Kidney epithelial cell (primary cell): ENCODE measurements around the gene ZNF778. TPM values are rescaled to one million over a fixed set of nuclear protein-coding genes. Genes with fewer than 3 reads are reported as not detected.
A peak's percentile ranks its signal among the peaks of the same experiment; 100 is the strongest.
"Not testable (repeated sequence)": the region's sequence is repeated elsewhere in the genome, so short reads cannot be mapped to it uniquely, and the experiment has no call there.

Experiments used
- DNase-seq: peaks from one replicate; pipeline ENCODE4 v3.0.0-alpha.2; 2010; ENCODE audit warnings: low read depth
- H3K27me3 ChIP-seq: 2 replicates; pipeline ENCODE4 v1.6.0; 2011; ENCODE audit warnings: low read length; ENCODE audit not compliant: control insufficient read depth, insufficient read depth
- H3K36me3 ChIP-seq: 2 replicates; pipeline ENCODE4 v1.5.1; 2011; ENCODE audit warnings: low read length; ENCODE audit not compliant: control insufficient read depth, insufficient read depth
- H3K4me3 ChIP-seq: 2 replicates; pipeline ENCODE4 v1.5.1; 2011; ENCODE audit warnings: low read depth, mild to moderate bottlenecking, control low read depth, low read length
- CTCF ChIP-seq: IDR thresholded peaks from 2 replicates; pipeline ENCODE4 v1.5.1; 2011; ENCODE audit warnings: mild to moderate bottlenecking, moderate library complexity, low read length, control low read depth, inconsistent platforms; ENCODE audit not compliant: insufficient read depth, poor library complexity, severe bottlenecking
- total RNA-seq: library from RNA; depleted of rRNA; stranded (reverse); fragments of >200 nt; gene quantifications from 2 replicates; pipeline ENCODE4 v1.2.3, GENCODE V29; 2015

ZNF778 gene
- total RNA-seq, 1 donor from 2014 or later = 17.7 TPM

GRCh38 chr16:89246903-89247733, 29.6 kb downstream of the ZNF778 start:
- TF ChIP-seq CTCF = no peak
- no peak for DNase-seq
- H3K27me3 ChIP-seq = no peaks in the 10 kb centered on the region
- H3K4me3 ChIP-seq = peak overlapping the region; percentile 52
- H3K36me3 ChIP-seq = no peaks in the 10 kb centered on the region

- H3K4me3 ChIP-seq = peak overlapping the region; percentile 52
- not testable (repeated sequence) for DNase-seq, H3K36me3 ChIP-seq, H3K27me3 ChIP-seq
These were observed 30.2 kb downstream of the ZNF778 start for GRCh38 chr16:89247734-89248075.

GRCh38 chr16:89248196-89248982, 30.9 kb downstream of the ZNF778 start:
- no peaks in the 10 kb centered on the region for H3K27me3 ChIP-seq
- no peaks in the 10 kb centered on the region for H3K36me3 ChIP-seq
- H3K4me3 ChIP-seq = peak overlapping the region; percentile 52
- no peak for DNase-seq
- TF ChIP-seq CTCF = no peak

- H3K4me3 ChIP-seq = no peak overlapping the region
- H3K27me3 ChIP-seq = peaks cover 9% of the 10 kb centered on the region
- no peak for TF ChIP-seq CTCF
- no peaks in the 10 kb centered on the region for H3K36me3 ChIP-seq
- no peak for DNase-seq
These were observed 36.2 kb downstream of the ZNF778 start for GRCh38 chr16:89253548-89254287.

DNA sequence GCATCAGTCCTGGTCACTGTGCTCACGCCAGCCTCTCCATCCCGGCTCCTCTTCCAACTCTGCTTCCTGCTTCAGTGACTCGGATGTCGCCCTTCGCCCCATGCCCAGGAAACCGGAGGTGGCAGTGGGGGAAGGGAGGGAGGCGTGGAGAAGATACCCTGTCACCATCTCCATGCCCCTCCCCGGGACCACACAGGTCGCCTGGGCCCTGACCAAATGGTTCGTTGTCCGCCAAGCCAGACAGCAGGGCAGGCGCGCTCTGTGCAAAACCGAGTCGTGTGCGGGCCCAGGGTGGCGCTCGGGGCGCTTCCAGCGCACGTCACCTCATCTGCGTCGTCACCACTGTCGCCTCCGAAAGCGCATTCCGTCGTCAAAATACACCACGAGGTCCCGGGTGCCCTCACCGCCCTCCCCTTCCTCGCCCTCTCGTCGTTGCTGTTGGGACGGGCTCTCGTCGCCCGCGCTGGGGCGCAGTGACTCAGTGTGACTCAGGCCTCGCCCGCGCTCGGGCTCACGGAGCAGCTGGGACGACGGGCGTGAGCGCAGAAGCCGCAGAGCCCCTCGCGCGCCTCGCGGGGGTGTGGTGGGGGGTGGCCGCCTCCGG, 39.2 kb downstream of the ZNF778 start:
- no peak for TF ChIP-seq CTCF
- DNase-seq = no peak
- H3K27me3 ChIP-seq = peaks cover 9% of the 10 kb centered on the region
- H3K4me3 ChIP-seq = peak overlapping the region; percentile 23
- no peaks in the 10 kb centered on the region for H3K36me3 ChIP-seq

- H3K27me3 ChIP-seq = peaks cover 9% of the 10 kb centered on the region
- TF ChIP-seq CTCF = no peak
- DNase-seq = no peak
- H3K36me3 ChIP-seq = no peaks in the 10 kb centered on the region
- peak overlapping the region; percentile 23 for H3K4me3 ChIP-seq
These were observed 39.8 kb downstream of the ZNF778 start for GRCh38 chr16:89257281-89257731.
